Pancreas (tissue), 10 donors: ENCODE data around the gene AGK. TPM values are rescaled to one million over a fixed set of nuclear protein-coding genes. Genes with fewer than 3 reads are reported as not detected.
"Not testable (repeated sequence)": the region's sequence is repeated elsewhere in the genome, so short reads cannot be mapped to it uniquely, and the experiment has no call there.

Source experiments
- ATAC-seq, 4 donors: fragments of 200-7000 bp; cut with Tn5 transposase; one replicate each; pipeline versions ENCODE4 v1.8.0 to v1.9.1; 2020; ENCODE audit warnings: mild to moderate bottlenecking in 4 of 4, moderate library complexity in 4 of 4
- DNase-seq, 6 donors: peaks; one replicate each; pipeline ENCODE4 v3.0.0-alpha.2; 2020
- FAIRE-seq: peaks from 2 replicates; lab custom pipeline; 2012; peaks lifted over from hg19 to GRCh38; lab: Jason Lieb, UNC
- H3K27ac ChIP-seq, 4 donors: fragments of 200-600 bp; sonication (generic); 1 replicate in 3 of 4; 2 replicates in 1 of 4; pipeline versions ENCODE4 v1.5.0 to v1.8.0; 2020
- H3K27me3 ChIP-seq, 4 donors: fragments of 200-600 bp; one replicate each; pipeline ENCODE4 v1.8.0; 2021
- H3K36me3 ChIP-seq, 3 donors: fragments of 200-600 bp; sonication (generic) in 1 of 3; one replicate each; pipeline versions ENCODE4 v1.5.0 to v1.8.0; 2020 to 2021
- H3K4me1 ChIP-seq, 3 donors: fragments of 200-600 bp; one replicate each; pipeline ENCODE4 v1.8.0; 2021
- H3K4me3 ChIP-seq, 4 donors: fragments of 200-600 bp; sonication (generic) in 2 of 4; one replicate each; pipeline versions ENCODE4 v1.5.0 to v1.8.0; 2020 to 2021
- H3K9me3 ChIP-seq, 4 donors: fragments of 200-600 bp; one replicate each; pipeline ENCODE4 v1.8.0; 2021
- CTCF ChIP-seq, 4 donors: fragments of 200-600 bp; sonication (generic) in 3 of 4; IDR thresholded peaks; one replicate each; pipeline versions ENCODE4 v1.5.0 to v1.8.0; 2021; ENCODE audit warnings: antibody characterized with exemption in 4 of 4
- WGBS, 2 donors: extraction: QIAGEN DNeasy Blood & Tissue Kit; methylation state at CpG; one replicate each; pipeline ENCODE4 v1.1.7; 2013; 5-methylcytosine and 5-hydroxymethylcytosine counted together
- intact Hi-C, 3 donors: fragments of 100-400 bp; cut with DNase I; formaldehyde crosslinking; loops; one replicate each; pipeline versions ENCODE4 v1.11.1 to v1.14.2; 2022
- polyA plus RNA-seq, 2 donors: library from polyadenylated mRNA; stranded (reverse); fragments of 200-250 nt; gene quantifications; one replicate each; pipeline ENCODE4 v1.2.3, GENCODE V29; 2013
- total RNA-seq, 6 donors: library from RNA; stranded (reverse); fragmentation: NEBNext Ultra II Directional in 4 of 6; extraction: Animal tissue kit (Norgen Biotek cat#: 25700) in 4 of 6; gene quantifications; one replicate each; pipeline versions ENCODE4 v1.2.1 to v1.2.4, GENCODE V29; 2021 to 2023
- donor health status: healthy with polysubstance abuse.
- donor health status: DM: no; HTN: no; CAD: no; lungs with moderate emphysema.
- donor health status: DM: no; HTN: no; CAD: no.
- donor health status: control.
- donor health status: control.
- donor health status: Bipolar disorder and iron deficiency.
- donor health status: DM: yes; HTN: yes; CAD: no.
- donor health status: DM: no; HTN: no; CAD: no.
- donor health status: DM: no; HTN: no; CAD: no.
- donor health status: DM: yes; HTN: yes; CAD: no.

Gene AGK
- total and polyA plus RNA-seq, 8 donors: 5.6 to 13.6 (median 10.0) TPM

- ATAC-seq: no peak
- no peaks in the 10 kb centered on the region for H3K9me3 ChIP-seq
- DNase-seq: no peak
- H3K4me3 ChIP-seq: no peak overlapping the region
- no peaks in the 10 kb centered on the region for H3K27me3 ChIP-seq
- peaks cover 0 to 33% (median 0%) of the 10 kb centered on the region in 3 donors for H3K36me3 ChIP-seq
- no peaks in the 10 kb centered on the region for H3K4me1 ChIP-seq
- WGBS, 2 donors: 82 to 86% methylated on average over 3 of the region's 3 CpGs
- H3K27ac ChIP-seq: no peak overlapping the region
- intact Hi-C loops: no loop called here
- FAIRE-seq: no peak
- TF ChIP-seq CTCF (IDR thresholded peaks at IDR 0.05): no peak
These were observed 134.9 kb downstream of the AGK start for GRCh38 chr7:141686074-141686473.

GRCh38 chr7:141686670-141687069, 135.5 kb downstream of the AGK start:
- intact Hi-C loops: no loop called here
- Histone ChIP-seq H3K36me3 (peaks cover 0 to 33% (median 0%) of the 10 kb centered on the region in 3 donors), H3K27ac (no peak overlapping the region), H3K9me3 (no peaks in the 10 kb centered on the region), H3K4me3 (no peak overlapping the region), H3K4me1 (no peaks in the 10 kb centered on the region), H3K27me3 (no peaks in the 10 kb centered on the region)
- FAIRE-seq (no peak), DNase-seq (no peak), ATAC-seq (no peak)
- no peak for TF ChIP-seq CTCF (IDR thresholded peaks at IDR 0.05)
- WGBS, 2 donors: 87 to 91% methylated on average over 6 of the region's 6 CpGs

GRCh38 chr7:141688043-141688442, 136.8 kb downstream of the AGK start:
- no peak for DNase-seq
- H3K27ac ChIP-seq: no peak overlapping the region
- WGBS, 2 donors: 93 to 96% methylated on average over 5 of the region's 5 CpGs
- H3K4me3 ChIP-seq: no peak overlapping the region
- H3K9me3 ChIP-seq: no peaks in the 10 kb centered on the region
- intact Hi-C loops: no loop called here
- no peak for ATAC-seq
- TF ChIP-seq CTCF (IDR thresholded peaks at IDR 0.05): no peak
- no peak for FAIRE-seq
- H3K4me1 ChIP-seq: no peaks in the 10 kb centered on the region
- H3K36me3 ChIP-seq: peaks cover 0 to 31% (median 0%) of the 10 kb centered on the region in 3 donors
- no peaks in the 10 kb centered on the region for H3K27me3 ChIP-seq

- H3K4me3 ChIP-seq, intact Hi-C loops, DNase-seq, H3K9me3 ChIP-seq, H3K27ac ChIP-seq, FAIRE-seq, H3K27me3 ChIP-seq, H3K4me1 ChIP-seq, ATAC-seq: not testable (repeated sequence)
- peaks cover 0 to 20% (median 0%) of the 10 kb centered on the region in 3 donors for H3K36me3 ChIP-seq
- WGBS, 2 donors: 99% methylated on average over 3 of the region's 3 CpGs
These were observed 138.0 kb downstream of the AGK start for GRCh38 chr7:141689072-141689825.

- FAIRE-seq (no peak), ATAC-seq (no peak), DNase-seq (no peak)
- 76 to 79% methylated on average over 3 of the region's 3 CpGs for WGBS, 2 donors
- Histone ChIP-seq H3K27ac (no peak overlapping the region), H3K36me3 (no peaks in the 10 kb centered on the region), H3K4me3 (no peak overlapping the region), H3K27me3 (no peaks in the 10 kb centered on the region), H3K4me1 (peaks cover 14 to 26% (median 23%) of the 10 kb centered on the region in 3 donors), H3K9me3 (no peaks in the 10 kb centered on the region)
- no peak for TF ChIP-seq CTCF (IDR thresholded peaks at IDR 0.05)
- intact Hi-C loops: no loop called here
These were observed 140.3 kb downstream of the AGK start for GRCh38 chr7:141691540-141691939.
